Gastroesophageal sphincter (tissue), 4 donors: ENCODE measurements around the gene DRC7. TPM values are rescaled to one million over a fixed set of nuclear protein-coding genes. Genes with fewer than 3 reads are reported as not detected.

Experiments
- ATAC-seq: fragments of 150-250 bp; one replicate; pipeline ENCODE4 v1.9.1; 2016; ENCODE audit warnings: mild to moderate bottlenecking, moderate library complexity
- H3K27ac ChIP-seq, 4 donors: fragments of 200-600 bp; sonication (generic) in 3 of 4; 1 replicate in 3 of 4; 2 replicates in 1 of 4; pipeline ENCODE4 v1.5.1; 2016 to 2019
- H3K27me3 ChIP-seq: fragments of 200-600 bp; sonication (generic); one replicate; pipeline ENCODE4 v1.5.1; 2019
- H3K36me3 ChIP-seq, 2 donors: fragments of 200-600 bp; sonication (generic); one replicate each; pipeline ENCODE4 v1.5.1; 2019; ENCODE audit warnings: control low read depth in 1 of 2
- H3K4me1 ChIP-seq, 3 donors: fragments of 200-600 bp; sonication (generic); 1 replicate in 2 of 3; 2 replicates in 1 of 3; pipeline ENCODE4 v1.5.1; 2016 to 2019; ENCODE audit warnings: control low read depth in 2 of 3
- H3K4me3 ChIP-seq, 2 donors: fragments of 200-600 bp; sonication (generic); one replicate each; pipeline ENCODE4 v1.5.1; 2019; ENCODE audit warnings: mild to moderate bottlenecking in 1 of 2, moderate library complexity in 1 of 2
- H3K9me3 ChIP-seq, 3 donors: fragments of 200-600 bp; sonication (generic); one replicate each; pipeline ENCODE4 v1.5.1; 2017 to 2019; ENCODE audit warnings: control low read depth in 2 of 3
- EP300 ChIP-seq: sonication (generic); formaldehyde crosslinking; IDR thresholded peaks from one replicate; pipeline ENCODE4 v1.6.1; 2017; ENCODE audit warnings: antibody characterized with exemption, mild to moderate bottlenecking
- POLR2A ChIP-seq, 2 donors: fragments of 450-650 bp; IDR thresholded peaks; one replicate each; pipeline ENCODE4 v1.6.1; 2017; ENCODE audit warnings: antibody characterized with exemption in 2 of 2, mild to moderate bottlenecking in 2 of 2, moderate library complexity in 1 of 2
- POLR2AphosphoS5 ChIP-seq: sonication (generic); formaldehyde crosslinking; IDR thresholded peaks from one replicate; pipeline ENCODE4 v1.6.1; 2017; ENCODE audit warnings: antibody characterized with exemption
- WGBS, 2 donors: methylation state at CpG; one replicate each; pipeline ENCODE4 v1.1.5; 2018; ENCODE audit warnings: low coverage in 1 of 2; 5-methylcytosine and 5-hydroxymethylcytosine counted together
- total RNA-seq, 4 donors: library from RNA; depleted of rRNA; stranded (reverse); fragments of >200 nt; gene quantifications; one replicate each; pipeline ENCODE4 v1.1.0, GENCODE V29; 2016
- TF ChIP-seq, protein P1 (sequence below), 4 experiments: fragments of 200-600 bp in 2 of 4; fragments of 450-650 bp in 2 of 4; sonication (generic) in 1 of 4; IDR thresholded peaks; one replicate each; pipeline ENCODE4 v1.5.1; 2017 to 2019; ENCODE audit warnings: antibody characterized with exemption in 4 of 4, mild to moderate bottlenecking in 2 of 4, moderate library complexity in 2 of 4

Gene DRC7
- total RNA-seq, 4 donors from 2014 or later, result 0.15 TPM; not detected in 3

- no peak for TF ChIP-seq POLR2AphosphoS5
- no peak for TF ChIP-seq EP300
- TF ChIP-seq, protein P1, sequence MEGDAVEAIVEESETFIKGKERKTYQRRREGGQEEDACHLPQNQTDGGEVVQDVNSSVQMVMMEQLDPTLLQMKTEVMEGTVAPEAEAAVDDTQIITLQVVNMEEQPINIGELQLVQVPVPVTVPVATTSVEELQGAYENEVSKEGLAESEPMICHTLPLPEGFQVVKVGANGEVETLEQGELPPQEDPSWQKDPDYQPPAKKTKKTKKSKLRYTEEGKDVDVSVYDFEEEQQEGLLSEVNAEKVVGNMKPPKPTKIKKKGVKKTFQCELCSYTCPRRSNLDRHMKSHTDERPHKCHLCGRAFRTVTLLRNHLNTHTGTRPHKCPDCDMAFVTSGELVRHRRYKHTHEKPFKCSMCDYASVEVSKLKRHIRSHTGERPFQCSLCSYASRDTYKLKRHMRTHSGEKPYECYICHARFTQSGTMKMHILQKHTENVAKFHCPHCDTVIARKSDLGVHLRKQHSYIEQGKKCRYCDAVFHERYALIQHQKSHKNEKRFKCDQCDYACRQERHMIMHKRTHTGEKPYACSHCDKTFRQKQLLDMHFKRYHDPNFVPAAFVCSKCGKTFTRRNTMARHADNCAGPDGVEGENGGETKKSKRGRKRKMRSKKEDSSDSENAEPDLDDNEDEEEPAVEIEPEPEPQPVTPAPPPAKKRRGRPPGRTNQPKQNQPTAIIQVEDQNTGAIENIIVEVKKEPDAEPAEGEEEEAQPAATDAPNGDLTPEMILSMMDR (IDR thresholded peaks at IDR 0.05), result no peak
- TF ChIP-seq POLR2A (IDR thresholded peaks at IDR 0.05), result no peak
- Histone ChIP-seq H3K4me1 (no peaks in the 10 kb centered on the region), H3K4me3 (no peak overlapping the region), H3K36me3 (no peaks in the 10 kb centered on the region), H3K9me3 (no peaks in the 10 kb centered on the region), H3K27me3 (peaks cover under 1% of the 10 kb centered on the region), H3K27ac (no peak overlapping the region)
- no peak for ATAC-seq
- 100% methylated on average over 1 of the region's 3 CpGs; no CpG with 5 or more reads in 1 of the 2 donors for WGBS, 2 donors
Measured at GRCh38 chr16:57699481-57699880, 4.9 kb downstream of the DRC7 start.

DNA sequence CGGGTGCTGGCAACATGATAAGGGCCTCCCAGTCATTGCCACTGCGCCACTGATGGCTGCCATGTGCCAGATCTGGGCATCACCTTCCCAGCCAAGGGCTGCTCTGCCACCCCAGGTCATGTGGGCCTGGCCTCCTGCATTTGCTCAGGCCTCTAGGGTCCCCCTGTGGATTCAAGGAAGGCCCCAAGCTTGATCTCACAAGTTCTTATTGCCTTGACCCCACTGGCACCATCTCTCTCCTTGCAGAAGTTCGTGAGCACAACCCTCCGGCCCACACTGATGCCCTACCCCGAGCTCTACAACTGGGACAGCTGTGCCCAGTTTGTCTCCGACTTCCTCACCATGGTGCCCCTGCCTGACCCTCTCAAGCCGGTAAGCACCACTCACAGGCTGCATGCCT, 5.3 kb downstream of the DRC7 start:
- H3K4me1 ChIP-seq, result no peaks in the 10 kb centered on the region
- H3K4me3 ChIP-seq, result no peak overlapping the region
- no peak for TF ChIP-seq POLR2A (IDR thresholded peaks at IDR 0.05)
- TF ChIP-seq POLR2AphosphoS5, result no peak
- TF ChIP-seq, protein P1 (IDR thresholded peaks at IDR 0.05), result no peak
- no peak for TF ChIP-seq EP300
- no CpG with 5 or more reads among the region's 7 CpGs for WGBS, 2 donors
- no peaks in the 10 kb centered on the region for H3K36me3 ChIP-seq
- H3K27ac ChIP-seq, result no peak overlapping the region
- no peaks in the 10 kb centered on the region for H3K9me3 ChIP-seq
- ATAC-seq, result no peak
- no peaks in the 10 kb centered on the region for H3K27me3 ChIP-seq

- Histone ChIP-seq H3K27ac (no peak overlapping the region), H3K4me1 (no peaks in the 10 kb centered on the region), H3K4me3 (no peak overlapping the region), H3K36me3 (no peaks in the 10 kb centered on the region), H3K27me3 (no peaks in the 10 kb centered on the region), H3K9me3 (no peaks in the 10 kb centered on the region)
- 69 to 79% methylated on average over 8 to 10 of the region's 10 CpGs for WGBS, 2 donors
- no peak for ATAC-seq
- TF ChIP-seq, protein P1 (IDR thresholded peaks at IDR 0.05), result no peak
- TF ChIP-seq POLR2AphosphoS5 (no peak), EP300 (no peak)
Measured at GRCh38 chr16:57700781-57701551, 6.4 kb downstream of the DRC7 start.

GRCh38 chr16:57701759-57702371, 7.3 kb downstream of the DRC7 start:
- H3K9me3 ChIP-seq, result no peaks in the 10 kb centered on the region
- no peak overlapping the region for H3K4me3 ChIP-seq
- no peaks in the 10 kb centered on the region for H3K36me3 ChIP-seq
- WGBS, 2 donors, result 57 to 68% methylated on average over 3 of the region's 23 CpGs
- H3K4me1 ChIP-seq, result no peaks in the 10 kb centered on the region
- no peak overlapping the region for H3K27ac ChIP-seq
- no peaks in the 10 kb centered on the region for H3K27me3 ChIP-seq
- TF ChIP-seq POLR2A (IDR thresholded peaks at IDR 0.05), result no peak
- TF ChIP-seq POLR2AphosphoS5, result no peak
- TF ChIP-seq EP300, result no peak
- TF ChIP-seq, protein P1 (IDR thresholded peaks at IDR 0.05), result no peak
- no peak for ATAC-seq
